NT2/D1 (cell line): ENCODE data around the gene MGAT5.

ENCODE experiments used
- SUZ12 ChIP-seq: IDR thresholded peaks from 2 replicates; pipeline ENCODE4 v1.6.1; 2011; ENCODE audit not compliant: insufficient read length, insufficient read depth; ENCODE audit errors: extremely low read depth
- YY1 ChIP-seq: IDR thresholded peaks from 2 replicates; pipeline ENCODE4 v1.6.1; 2011; ENCODE audit not compliant: insufficient read length, insufficient read depth

- TF ChIP-seq SUZ12, result no peak
- no peak for TF ChIP-seq YY1
Measured at GRCh38 chr2:134256956-134257355, 3.1 kb downstream of the MGAT5 start.
